ENCODE data around the gene GEMIN2.
"Not testable (repeated sequence)": the region's sequence is repeated elsewhere in the genome, so short reads cannot be mapped to it uniquely, and the experiment has no call there.

GEMIN2 gene, protein sequence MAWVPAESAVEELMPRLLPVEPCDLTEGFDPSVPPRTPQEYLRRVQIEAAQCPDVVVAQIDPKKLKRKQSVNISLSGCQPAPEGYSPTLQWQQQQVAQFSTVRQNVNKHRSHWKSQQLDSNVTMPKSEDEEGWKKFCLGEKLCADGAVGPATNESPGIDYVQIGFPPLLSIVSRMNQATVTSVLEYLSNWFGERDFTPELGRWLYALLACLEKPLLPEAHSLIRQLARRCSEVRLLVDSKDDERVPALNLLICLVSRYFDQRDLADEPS

DNA sequence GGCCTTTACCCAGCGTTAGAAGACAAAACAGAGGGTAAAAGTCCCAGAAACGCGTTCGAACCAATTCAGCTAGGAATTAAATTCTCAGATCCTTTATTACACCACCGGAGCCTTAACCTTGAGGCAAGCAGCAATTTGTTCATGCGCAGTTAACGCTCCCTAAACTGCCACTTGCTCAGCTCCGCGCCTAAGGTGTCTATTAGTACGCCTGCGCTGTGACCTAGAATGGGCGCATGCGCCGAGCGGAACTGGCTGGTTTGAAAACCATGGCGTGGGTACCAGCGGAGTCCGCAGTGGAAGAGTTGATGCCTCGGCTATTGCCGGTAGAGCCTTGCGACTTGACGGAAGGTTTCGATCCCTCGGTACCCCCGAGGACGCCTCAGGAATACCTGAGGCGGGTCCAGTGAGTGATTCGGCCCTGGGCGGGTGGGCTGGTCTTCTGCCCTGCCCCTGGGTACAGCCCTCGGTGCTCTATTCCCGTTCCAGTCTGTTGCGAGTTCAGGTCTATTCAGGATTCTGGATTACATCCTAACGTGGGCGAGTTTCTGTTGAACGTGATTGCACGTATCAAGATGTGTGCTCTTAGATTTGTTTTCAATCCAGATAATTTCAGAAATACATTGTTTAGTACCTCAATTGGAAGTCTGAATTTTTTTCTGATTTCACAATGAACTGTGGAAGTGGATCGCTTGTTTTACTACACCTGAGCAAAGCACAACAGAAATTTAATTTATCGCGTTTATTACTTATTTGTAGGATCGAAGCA lies at the start of gene GEMIN2:
Gene GEMIN2, plus strand, starts transcription at position 251 of the 766 bp plus-strand sequence. Its CDS starts 16 bp downstream, at position 267.
- peaks cover 3% of the 10 kb centered on the region for H3K4me1 ChIP-seq (ENCODE audit: control insufficient read depth, insufficient read depth, low read length)
- H3K4me3 ChIP-seq (ENCODE audit: low read length) = peak within 1 kb of the TSS; percentile 93
- H3K36me3 ChIP-seq (ENCODE audit: control insufficient read depth, insufficient read depth, low read length) = no peaks in the 10 kb centered on the region
- peak within 1 kb of the TSS; percentile 65 for H3K27ac ChIP-seq (ENCODE audit: low read depth, low read length)
- peak within 1 kb of the TSS; percentile 47 for H3K9ac ChIP-seq (ENCODE audit: low read length)
- no peaks in the 10 kb centered on the region for H3K27me3 ChIP-seq (ENCODE audit: control insufficient read depth, insufficient read depth, low read length)

DNA sequence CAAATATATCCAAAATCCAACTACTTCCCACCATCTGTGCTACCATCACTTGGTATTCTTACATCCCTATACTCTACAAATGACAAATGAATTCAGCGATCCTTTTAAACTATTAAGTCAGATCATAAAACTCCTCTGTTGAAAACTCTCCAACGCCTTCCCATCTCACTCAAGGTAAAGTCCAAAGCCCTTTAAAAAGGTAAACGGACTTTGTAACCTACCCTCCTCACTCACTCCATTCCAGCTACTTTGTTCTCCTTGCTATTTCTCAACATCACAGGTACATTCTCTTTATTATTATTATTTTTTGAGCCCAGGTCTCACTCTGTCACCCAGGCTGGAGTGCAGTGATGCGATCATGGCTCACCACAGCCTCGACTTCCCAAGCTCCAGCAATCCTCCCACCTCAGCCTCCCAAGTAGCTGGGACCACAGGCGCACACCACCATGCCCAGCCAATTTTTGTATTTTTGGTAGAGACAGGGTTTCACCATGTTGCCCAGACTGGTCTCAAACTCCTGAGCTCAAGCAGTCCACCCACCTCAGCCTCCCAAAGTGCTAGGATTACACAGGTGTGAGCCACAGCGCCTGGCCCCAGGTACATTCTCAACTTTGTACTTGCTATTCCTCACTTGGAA lies 44.8 kb upstream of the GEMIN2 start:
- H3K9ac ChIP-seq (ENCODE audit: low read length); H3K27me3 ChIP-seq (ENCODE audit: control insufficient read depth, insufficient read depth, low read length); H3K4me3 ChIP-seq (ENCODE audit: low read length); H3K27ac ChIP-seq (ENCODE audit: low read depth, low read length); H3K4me1 ChIP-seq (ENCODE audit: control insufficient read depth, insufficient read depth, low read length): not testable (repeated sequence)
- peaks cover 16% of the 10 kb centered on the region for H3K36me3 ChIP-seq (ENCODE audit: control insufficient read depth, insufficient read depth, low read length)

DNA sequence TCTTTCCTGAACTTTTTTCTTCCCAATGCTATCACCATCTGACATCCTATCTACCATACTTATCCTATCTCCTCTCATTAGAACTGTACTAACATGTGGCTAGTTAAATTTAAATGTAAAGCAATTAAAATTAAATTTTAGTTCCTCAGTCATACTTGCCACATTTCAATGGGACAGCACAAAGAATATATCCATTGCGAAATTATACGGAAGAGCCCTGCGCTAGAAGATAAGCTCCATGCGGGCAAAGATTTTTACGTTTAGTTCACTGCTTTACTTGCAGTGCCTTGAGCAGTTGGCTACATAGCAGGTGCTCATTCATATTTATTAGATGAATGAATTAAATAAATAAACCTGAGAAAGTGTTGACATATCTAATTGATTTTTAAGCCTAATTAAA lies 44.2 kb upstream of the GEMIN2 start:
- H3K9ac ChIP-seq (ENCODE audit: low read length) = no peak overlapping the region
- no peaks in the 10 kb centered on the region for H3K4me1 ChIP-seq (ENCODE audit: control insufficient read depth, insufficient read depth, low read length)
- H3K27me3 ChIP-seq (ENCODE audit: control insufficient read depth, insufficient read depth, low read length) = no peaks in the 10 kb centered on the region
- peaks cover 16% of the 10 kb centered on the region for H3K36me3 ChIP-seq (ENCODE audit: control insufficient read depth, insufficient read depth, low read length)
- no peak overlapping the region for H3K27ac ChIP-seq (ENCODE audit: low read depth, low read length)
- no peak overlapping the region for H3K4me3 ChIP-seq (ENCODE audit: low read length)

DNA sequence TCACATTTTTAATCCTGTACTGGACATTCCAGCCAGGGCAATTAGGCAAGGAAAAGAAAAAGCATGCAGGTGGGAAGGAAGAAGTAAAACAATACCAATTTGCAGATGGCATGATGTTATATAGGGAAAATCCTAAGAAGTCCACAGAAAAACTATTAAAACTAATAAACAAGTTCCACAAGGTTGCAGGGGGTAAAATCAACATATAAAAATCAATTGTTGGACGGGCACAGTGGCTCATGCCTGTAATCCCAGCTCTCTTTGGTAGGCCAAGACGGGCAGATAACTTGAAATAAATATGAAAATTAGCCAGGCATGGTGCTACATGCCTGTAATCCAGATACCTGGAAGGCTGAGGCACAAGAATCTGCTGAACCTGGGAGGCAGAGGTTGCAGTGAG lies 43.0 kb upstream of the GEMIN2 start:
- H3K9ac ChIP-seq (ENCODE audit: low read length) = no peak overlapping the region
- no peak overlapping the region for H3K4me3 ChIP-seq (ENCODE audit: low read length)
- no peak overlapping the region for H3K27ac ChIP-seq (ENCODE audit: low read depth, low read length)
- H3K27me3 ChIP-seq (ENCODE audit: control insufficient read depth, insufficient read depth, low read length) = no peaks in the 10 kb centered on the region
- peaks cover 11% of the 10 kb centered on the region for H3K36me3 ChIP-seq (ENCODE audit: control insufficient read depth, insufficient read depth, low read length)
- no peaks in the 10 kb centered on the region for H3K4me1 ChIP-seq (ENCODE audit: control insufficient read depth, insufficient read depth, low read length)

DNA sequence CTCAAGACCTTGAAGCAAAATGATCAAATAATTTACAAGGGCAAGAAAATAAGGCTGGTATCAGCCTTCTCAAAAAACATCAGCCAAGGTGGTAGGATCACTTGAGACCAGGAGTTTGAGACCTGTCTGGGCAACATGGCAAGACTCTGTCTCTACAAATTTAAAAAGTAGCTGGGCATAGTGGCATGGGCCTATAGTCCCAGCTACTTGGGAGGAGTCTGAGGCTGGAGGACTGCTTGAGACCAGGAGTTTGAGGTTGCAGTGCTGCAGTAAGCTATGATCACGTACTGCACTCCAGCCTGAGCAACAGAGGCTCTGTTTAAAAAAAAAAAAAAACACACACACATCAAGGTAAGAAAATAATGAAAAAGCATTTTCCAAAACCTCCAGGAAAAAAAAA lies 33.2 kb upstream of the GEMIN2 start:
- H3K27ac ChIP-seq (ENCODE audit: low read depth, low read length) = no peak overlapping the region
- no peak overlapping the region for H3K9ac ChIP-seq (ENCODE audit: low read length)
- peaks cover 13% of the 10 kb centered on the region for H3K36me3 ChIP-seq (ENCODE audit: control insufficient read depth, insufficient read depth, low read length)
- no peaks in the 10 kb centered on the region for H3K27me3 ChIP-seq (ENCODE audit: control insufficient read depth, insufficient read depth, low read length)
- no peaks in the 10 kb centered on the region for H3K4me1 ChIP-seq (ENCODE audit: control insufficient read depth, insufficient read depth, low read length)
- H3K4me3 ChIP-seq (ENCODE audit: low read length) = no peak overlapping the region

DNA sequence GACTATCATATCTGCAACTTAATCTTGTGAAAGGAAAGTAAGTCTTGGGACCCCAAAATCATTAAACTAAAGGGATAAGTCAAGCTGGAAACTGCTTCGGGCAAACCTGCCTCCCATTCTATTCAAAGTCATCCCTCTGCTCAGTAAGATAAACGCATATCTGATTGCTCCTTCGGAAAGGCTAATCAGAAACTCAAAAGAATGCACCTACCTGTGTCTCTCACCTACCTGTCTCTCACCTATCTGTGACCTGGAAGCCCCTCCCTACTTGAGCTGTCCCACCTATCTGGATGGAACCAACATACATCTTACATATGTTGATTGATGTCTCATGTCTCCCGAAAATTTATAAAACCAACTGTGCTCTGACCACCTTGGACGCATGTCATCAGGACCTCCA lies 31.0 kb upstream of the GEMIN2 start:
- peaks cover 16% of the 10 kb centered on the region for H3K36me3 ChIP-seq (ENCODE audit: control insufficient read depth, insufficient read depth, low read length)
- H3K9ac ChIP-seq (ENCODE audit: low read length) = no peak overlapping the region
- H3K4me3 ChIP-seq (ENCODE audit: low read length) = no peak overlapping the region
- H3K4me1 ChIP-seq (ENCODE audit: control insufficient read depth, insufficient read depth, low read length) = no peaks in the 10 kb centered on the region
- H3K27me3 ChIP-seq (ENCODE audit: control insufficient read depth, insufficient read depth, low read length) = no peaks in the 10 kb centered on the region
- H3K27ac ChIP-seq (ENCODE audit: low read depth, low read length) = no peak overlapping the region

DNA sequence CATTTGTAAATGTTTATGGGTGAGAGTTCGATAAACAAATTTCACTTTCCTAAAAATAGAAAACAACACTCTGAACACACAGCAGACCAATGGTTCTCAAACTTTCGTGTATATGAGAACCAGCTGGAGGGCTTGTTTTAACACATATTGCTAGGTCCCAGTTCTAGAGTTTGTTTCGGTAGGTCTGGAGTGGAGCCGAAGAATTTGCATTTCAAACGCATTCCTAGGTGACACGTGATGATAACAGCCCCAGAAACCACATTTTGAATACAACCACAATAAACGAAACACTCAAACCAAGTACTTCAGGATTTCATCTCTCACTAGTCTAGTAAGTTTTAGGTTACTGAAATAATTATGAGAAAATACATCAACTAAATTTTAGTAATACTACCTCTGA lies 28.2 kb upstream of the GEMIN2 start:
- Histone ChIP-seq H3K4me3 (ENCODE audit: low read length) (no peak overlapping the region), H3K27me3 (ENCODE audit: control insufficient read depth, insufficient read depth, low read length) (no peaks in the 10 kb centered on the region), H3K4me1 (ENCODE audit: control insufficient read depth, insufficient read depth, low read length) (no peaks in the 10 kb centered on the region), H3K27ac (ENCODE audit: low read depth, low read length) (no peak overlapping the region), H3K9ac (ENCODE audit: low read length) (no peak overlapping the region), H3K36me3 (ENCODE audit: control insufficient read depth, insufficient read depth, low read length) (peaks cover 16% of the 10 kb centered on the region)

DNA sequence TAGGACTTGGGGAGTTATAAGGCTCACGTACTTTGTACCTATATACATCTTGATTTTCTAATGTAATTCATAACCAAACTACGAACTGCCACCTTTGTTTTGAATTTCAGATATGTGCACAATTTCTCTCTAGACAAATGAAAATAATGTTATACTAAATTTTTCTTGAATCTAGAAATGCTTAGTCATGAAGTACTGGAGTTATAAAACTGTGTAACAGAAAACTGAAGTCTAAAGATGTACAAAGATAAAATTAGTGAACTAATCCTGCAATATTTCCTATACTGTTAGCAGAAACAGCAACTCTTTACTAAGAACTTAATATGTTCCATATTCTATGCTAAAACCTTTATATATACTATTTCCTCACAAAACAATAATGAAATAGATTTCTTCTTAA lies 26.6 kb upstream of the GEMIN2 start:
- Histone ChIP-seq H3K9ac (ENCODE audit: low read length) (no peak overlapping the region), H3K27ac (ENCODE audit: low read depth, low read length) (no peak overlapping the region), H3K27me3 (ENCODE audit: control insufficient read depth, insufficient read depth, low read length) (no peaks in the 10 kb centered on the region), H3K4me1 (ENCODE audit: control insufficient read depth, insufficient read depth, low read length) (no peaks in the 10 kb centered on the region), H3K4me3 (ENCODE audit: low read length) (no peak overlapping the region), H3K36me3 (ENCODE audit: control insufficient read depth, insufficient read depth, low read length) (peaks cover 14% of the 10 kb centered on the region)

DNA sequence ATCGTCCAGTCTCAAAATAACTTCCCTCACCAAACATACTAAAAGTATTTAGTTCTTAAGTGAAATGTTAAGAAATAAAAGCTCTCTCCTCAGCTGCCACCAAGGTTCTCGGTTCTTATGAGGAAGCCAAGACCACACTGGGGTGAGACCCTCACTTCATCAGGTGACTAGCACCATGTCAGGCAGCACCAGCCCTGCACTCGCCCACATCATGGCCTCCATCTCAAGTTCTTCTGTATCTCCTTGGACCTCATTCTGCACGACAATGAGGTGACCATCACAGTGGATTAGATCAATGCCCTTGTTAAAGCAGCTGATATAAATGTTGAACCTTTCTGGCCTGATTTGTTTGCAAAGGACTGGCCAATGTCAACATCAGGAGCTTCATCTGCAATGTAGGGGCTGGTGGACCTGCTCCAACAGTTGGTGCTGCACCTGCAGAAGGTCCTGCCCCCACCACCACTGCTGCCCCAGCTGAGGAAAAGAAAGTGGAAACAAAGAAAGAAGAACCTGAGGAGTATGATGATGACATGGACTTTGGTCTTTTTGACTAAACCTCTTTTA lies 23.5 kb upstream of the GEMIN2 start:
- peaks cover 10% of the 10 kb centered on the region for H3K36me3 ChIP-seq (ENCODE audit: control insufficient read depth, insufficient read depth, low read length)

DNA sequence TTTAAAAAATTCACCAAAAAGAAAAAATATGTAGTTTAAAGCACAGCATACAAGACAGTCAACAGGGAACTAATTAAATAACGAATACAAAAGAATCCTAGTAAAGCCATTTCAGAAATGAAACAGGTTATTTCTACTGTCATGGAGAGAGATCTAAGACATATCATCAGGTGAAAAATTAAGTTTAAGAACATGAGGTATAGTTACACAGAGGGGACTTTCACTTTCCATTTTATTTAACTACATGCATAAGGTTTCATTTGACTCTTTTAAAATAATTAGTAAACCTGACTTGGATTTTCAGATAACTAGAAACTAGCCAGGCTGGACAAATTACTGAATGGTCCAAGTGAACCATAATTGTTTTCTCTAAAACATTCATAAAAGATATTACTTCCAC lies 22.4 kb upstream of the GEMIN2 start:
- no peak overlapping the region for H3K4me3 ChIP-seq (ENCODE audit: low read length)
- no peak overlapping the region for H3K27ac ChIP-seq (ENCODE audit: low read depth, low read length)
- peaks cover 5% of the 10 kb centered on the region for H3K36me3 ChIP-seq (ENCODE audit: control insufficient read depth, insufficient read depth, low read length)
- H3K4me1 ChIP-seq (ENCODE audit: control insufficient read depth, insufficient read depth, low read length) = no peaks in the 10 kb centered on the region
- H3K27me3 ChIP-seq (ENCODE audit: control insufficient read depth, insufficient read depth, low read length) = no peaks in the 10 kb centered on the region
- H3K9ac ChIP-seq (ENCODE audit: low read length) = no peak overlapping the region

More for the DNA sequence above, 23.5 kb upstream of the GEMIN2 start:
- H3K27me3 ChIP-seq (ENCODE audit: control insufficient read depth, insufficient read depth, low read length) = no peaks in the 10 kb centered on the region
- H3K4me1 ChIP-seq (ENCODE audit: control insufficient read depth, insufficient read depth, low read length) = no peaks in the 10 kb centered on the region
- no peak overlapping the region for H3K4me3 ChIP-seq (ENCODE audit: low read length)
- no peak overlapping the region for H3K9ac ChIP-seq (ENCODE audit: low read length)
- H3K27ac ChIP-seq (ENCODE audit: low read depth, low read length) = no peak overlapping the region

DNA sequence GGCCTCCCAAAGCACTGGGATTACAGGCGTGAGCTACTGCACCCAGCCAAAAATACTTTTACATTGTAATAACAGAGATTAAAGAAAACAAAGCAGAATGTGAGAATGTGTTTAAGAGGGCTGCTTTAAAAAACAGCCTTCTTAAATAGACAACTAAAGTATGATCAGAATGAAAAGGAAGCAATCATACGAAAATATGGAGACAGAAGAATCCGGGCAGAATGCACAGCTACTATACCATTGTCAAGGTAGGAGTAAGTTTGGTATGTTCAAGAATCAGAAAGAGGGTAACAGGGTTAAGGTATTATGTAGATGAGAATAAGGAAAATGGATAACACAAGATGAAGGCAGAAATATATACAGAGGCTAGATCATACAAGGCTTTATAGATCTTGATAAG lies 19.6 kb upstream of the GEMIN2 start:
- Histone ChIP-seq H3K4me3 (ENCODE audit: low read length) (no peak overlapping the region), H3K9ac (ENCODE audit: low read length) (no peak overlapping the region), H3K27ac (ENCODE audit: low read depth, low read length) (no peak overlapping the region), H3K27me3 (ENCODE audit: control insufficient read depth, insufficient read depth, low read length) (no peaks in the 10 kb centered on the region), H3K4me1 (ENCODE audit: control insufficient read depth, insufficient read depth, low read length) (no peaks in the 10 kb centered on the region), H3K36me3 (ENCODE audit: control insufficient read depth, insufficient read depth, low read length) (peaks cover 5% of the 10 kb centered on the region)

DNA sequence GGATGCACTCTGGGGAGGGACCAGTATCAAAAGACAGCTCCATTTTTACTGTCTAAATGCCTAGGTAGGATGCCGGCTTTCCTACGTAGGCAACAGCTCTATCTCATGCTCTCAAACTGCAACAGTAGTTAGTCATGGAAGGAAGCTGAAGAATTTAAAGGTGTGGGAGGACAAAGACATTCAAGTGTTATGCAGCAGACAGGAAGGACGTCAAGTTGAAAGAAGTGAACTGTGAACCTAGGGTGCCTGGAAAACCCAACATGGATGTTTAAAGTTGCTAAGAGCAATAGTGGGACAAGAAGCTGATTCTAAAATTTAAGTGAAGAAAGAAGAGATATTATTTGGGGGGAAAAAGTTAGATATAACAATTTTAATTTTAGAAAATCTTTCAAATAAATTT lies 17.0 kb upstream of the GEMIN2 start:
- Histone ChIP-seq H3K27me3 (ENCODE audit: control insufficient read depth, insufficient read depth, low read length) (no peaks in the 10 kb centered on the region), H3K4me1 (ENCODE audit: control insufficient read depth, insufficient read depth, low read length) (no peaks in the 10 kb centered on the region), H3K9ac (ENCODE audit: low read length) (no peak overlapping the region), H3K27ac (ENCODE audit: low read depth, low read length) (no peak overlapping the region), H3K36me3 (ENCODE audit: control insufficient read depth, insufficient read depth, low read length) (peaks cover 2% of the 10 kb centered on the region), H3K4me3 (ENCODE audit: low read length) (no peak overlapping the region)
